DND-41 (cell line): Measurements from ENCODE around the gene UBAC1.
A peak's percentile ranks its signal among the peaks of the same experiment; 100 is the strongest.

ENCODE experiments used
- ATAC-seq: fragments of 200-7000 bp; cut with Tn5 transposase; 3 replicates; pipeline ENCODE4 v1.9.1; 2021; ENCODE audit warnings: low read depth; ENCODE audit not compliant: insufficient read depth
- DNase-seq: peaks from one replicate; pipeline ENCODE4 v3.0.0-alpha.2; 2020
- H2AFZ ChIP-seq: 2 replicates; pipeline ENCODE4 v1.6.0; 2012; ENCODE audit warnings: low read depth, low read length
- H3K27ac ChIP-seq: 2 replicates; pipeline ENCODE4 v1.5.1; 2012; ENCODE audit warnings: low read length, inconsistent platforms
- H3K27me3 ChIP-seq: fragments of 200-600 bp; sonication (generic); 2 replicates; pipeline ENCODE4 v1.6.0; 2012; ENCODE audit warnings: low read length, mild to moderate bottlenecking, inconsistent platforms; ENCODE audit not compliant: insufficient read depth, poor library complexity
- H3K36me3 ChIP-seq: 2 replicates; pipeline ENCODE4 v1.5.1; 2012; ENCODE audit warnings: low read length, inconsistent platforms; ENCODE audit not compliant: insufficient read depth
- H3K4me1 ChIP-seq: 2 replicates; pipeline ENCODE4 v1.5.1; 2012; ENCODE audit warnings: mild to moderate bottlenecking, low read length; ENCODE audit not compliant: insufficient read depth
- H3K4me2 ChIP-seq: 2 replicates; pipeline ENCODE4 v1.6.0; 2012; ENCODE audit warnings: mild to moderate bottlenecking, moderate library complexity, low read length, inconsistent platforms; ENCODE audit not compliant: insufficient read depth
- H3K4me3 ChIP-seq, 2 experiments: fragments of 200-600 bp in 1 of 2; shearing (Covaris generic) in 1 of 2; 2 replicates each; pipeline ENCODE4 v1.5.1; 2012 to 2016; ENCODE audit warnings: inconsistent platforms in 2 of 2, low read length in 2 of 2, mild to moderate bottlenecking in 2 of 2, low read depth in 1 of 2, moderate library complexity in 1 of 2
- H3K79me2 ChIP-seq: 2 replicates; pipeline ENCODE4 v1.6.0; 2012; ENCODE audit warnings: low read length, inconsistent platforms; ENCODE audit not compliant: insufficient read depth
- H3K9ac ChIP-seq: 2 replicates; pipeline ENCODE4 v1.6.0; 2012; ENCODE audit warnings: low read depth, mild to moderate bottlenecking, inconsistent platforms, low read length, moderate library complexity
- H3K9me3 ChIP-seq: 2 replicates; pipeline ENCODE4 v1.5.1; 2012; ENCODE audit warnings: low read length, moderate library complexity, mild to moderate bottlenecking, inconsistent platforms; ENCODE audit not compliant: insufficient read depth, severe bottlenecking
- H4K20me1 ChIP-seq: 2 replicates; pipeline ENCODE4 v1.6.0; 2012; ENCODE audit warnings: low read length; ENCODE audit not compliant: insufficient read depth
- CTCF ChIP-seq: IDR thresholded peaks from 2 replicates; pipeline ENCODE4 v1.5.1; 2012; ENCODE audit warnings: borderline replicate concordance, low read length, moderate library complexity, mild to moderate bottlenecking; ENCODE audit not compliant: poor library complexity, severe bottlenecking; ENCODE audit errors: extremely low read depth
- EZH2 ChIP-seq: IDR thresholded peaks from 3 replicates; pipeline ENCODE4 v1.6.1; 2012; ENCODE audit warnings: borderline replicate concordance, low read depth, mild to moderate bottlenecking, moderate library complexity, low read length, inconsistent platforms; ENCODE audit not compliant: severe bottlenecking

UBAC1 gene

DNA sequence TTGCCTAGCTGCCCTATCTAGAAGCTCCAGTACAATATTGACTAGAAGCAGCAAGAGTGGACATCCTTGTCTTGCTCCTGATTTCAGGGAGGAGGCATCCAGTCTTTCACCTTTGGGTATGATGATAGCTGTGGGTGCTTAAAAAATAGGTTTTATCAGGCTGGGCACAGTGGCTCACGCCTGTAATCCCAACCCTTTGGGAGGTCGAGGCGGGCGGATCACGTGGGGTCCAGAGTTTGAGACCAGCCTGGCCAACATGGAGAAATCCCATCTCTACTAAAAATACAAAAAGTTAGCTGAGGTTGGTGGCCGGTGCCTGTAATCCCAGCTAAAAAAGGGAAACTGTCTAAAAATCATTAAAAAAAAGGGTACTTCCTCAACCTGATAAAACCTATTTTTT lies 51.8 kb downstream of the UBAC1 start:
- Histone ChIP-seq H3K9ac (peak overlapping the region; percentile 72; the same call in 1 of the 2 replicates), H3K4me2 (peak overlapping the region; percentile 91), H3K79me2 (peaks cover 55% of the 10 kb centered on the region), H3K9me3 (no peaks in the 10 kb centered on the region), H3K36me3 (peaks cover 44% of the 10 kb centered on the region), H3K27me3 (no peaks in the 10 kb centered on the region), H2AFZ (no peak overlapping the region), H3K4me3 (peak overlapping the region in 1 of 2 experiments; percentile 68; a peak in 1 of 4 replicates), H3K4me1 (peaks cover 42% of the 10 kb centered on the region), H4K20me1 (peaks cover 22% of the 10 kb centered on the region; the same call in 1 of the 2 replicates), H3K27ac (no peak overlapping the region)
- TF ChIP-seq CTCF (no peak), EZH2 (no peak)
- ATAC-seq (no peak), DNase-seq (no peak)

DNA sequence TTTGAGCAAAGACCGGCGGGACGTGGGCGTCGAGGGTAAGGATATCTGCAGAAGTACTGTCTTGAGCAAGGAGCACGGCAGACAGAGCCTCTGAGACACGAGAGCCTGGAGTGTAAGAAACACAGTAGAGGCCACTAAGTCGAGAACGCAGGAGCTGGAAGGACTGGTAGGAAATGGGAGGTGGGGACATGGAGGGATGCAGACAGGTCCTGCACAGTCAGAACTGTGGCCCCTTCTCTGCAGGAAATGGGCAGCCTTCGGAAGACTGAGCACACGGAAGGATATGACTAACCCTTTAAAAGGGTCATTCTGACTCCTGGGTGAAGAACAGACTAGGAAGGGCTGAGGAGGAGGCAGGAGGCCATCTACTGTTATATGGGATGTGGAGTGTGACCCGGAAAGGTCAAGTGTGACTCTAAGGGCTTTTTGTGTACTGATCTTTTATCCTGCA lies 52.4 kb downstream of the UBAC1 start:
- Histone ChIP-seq H3K4me2 (peak overlapping the region; percentile 91), H3K27ac (peak overlapping the region; percentile 59), H3K9ac (peak overlapping the region; percentile 72), H3K36me3 (peaks cover 38% of the 10 kb centered on the region), H3K4me1 (peaks cover 46% of the 10 kb centered on the region), H2AFZ (no peak overlapping the region), H4K20me1 (peaks cover 28% of the 10 kb centered on the region; the same call in 1 of the 2 replicates), H3K4me3 (peak overlapping the region in 1 of 2 experiments; percentile 68; a peak in 3 of 4 replicates), H3K79me2 (peaks cover 61% of the 10 kb centered on the region), H3K9me3 (no peaks in the 10 kb centered on the region), H3K27me3 (no peaks in the 10 kb centered on the region)
- no peak for TF ChIP-seq CTCF
- no peak for TF ChIP-seq EZH2
- DNase-seq (no peak), ATAC-seq (no peak)

DNA sequence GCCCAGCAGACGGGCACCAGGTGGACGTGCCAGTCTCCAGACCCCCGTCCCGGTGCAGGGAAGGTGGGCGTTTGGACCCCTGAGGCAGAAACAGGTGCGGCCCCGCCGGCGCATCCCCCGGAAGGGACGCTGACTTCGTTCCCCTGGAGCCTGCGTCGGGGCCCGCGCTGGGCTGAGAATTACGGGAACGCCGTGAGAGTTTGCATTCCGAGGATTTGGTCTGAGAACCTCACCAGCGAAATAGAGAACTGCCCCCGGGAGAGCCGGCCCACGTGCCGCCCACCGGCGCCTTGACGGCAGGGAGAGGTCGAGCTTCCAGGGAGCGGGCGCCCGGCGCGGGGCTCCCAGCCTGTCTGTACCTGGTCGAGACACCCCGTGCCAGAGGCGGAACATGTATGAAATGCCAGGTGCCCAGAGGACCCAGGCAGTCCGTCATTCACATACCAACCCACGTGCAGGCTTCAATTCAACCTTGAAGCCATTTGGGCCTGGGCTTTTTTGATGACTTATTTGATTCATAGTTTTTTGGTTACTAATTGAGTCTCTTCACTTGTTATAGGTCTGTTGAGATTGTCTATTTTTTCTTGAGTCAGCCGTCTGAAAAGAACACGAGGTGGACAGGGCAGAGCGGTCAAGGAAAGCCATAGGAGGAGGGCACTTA lies 53.0 kb downstream of the UBAC1 start:
- Histone ChIP-seq H3K27ac (peak overlapping the region; percentile 59), H2AFZ (peak overlapping the region; percentile 59), H3K4me1 (peaks cover 46% of the 10 kb centered on the region)

More for the DNA sequence above, 53.0 kb downstream of the UBAC1 start:
- peak; percentile 26 for DNase-seq
- ATAC-seq: peak; percentile 49
- no peak for TF ChIP-seq CTCF
- no peak for TF ChIP-seq EZH2
- peak overlapping the region; percentile 68 to 81; a peak in 3 of 4 replicates for H3K4me3 ChIP-seq
- H3K27me3 ChIP-seq: no peaks in the 10 kb centered on the region
- peak overlapping the region; percentile 72 for H3K9ac ChIP-seq
- H3K79me2 ChIP-seq: peaks cover 66% of the 10 kb centered on the region
- peak overlapping the region; percentile 91 for H3K4me2 ChIP-seq
- H3K36me3 ChIP-seq: peaks cover 32% of the 10 kb centered on the region
- H3K9me3 ChIP-seq: no peaks in the 10 kb centered on the region
- peaks cover 34% of the 10 kb centered on the region; the same call in 1 of the 2 replicates for H4K20me1 ChIP-seq
